HEK293 (cell line): ENCODE results near the gene CORO2B.
A peak's percentile ranks its signal among the peaks of the same experiment; 100 is the strongest.

Source experiments
- CTCF ChIA-PET: fragments of 350-600 bp; formaldehyde crosslinking; extraction: SDS; loops from one replicate; lab custom pipeline; 2021; ENCODE audit warnings: antibody characterized with exemption; lab: Yijun Ruan, JAX
- POLR2A ChIA-PET: fragments of 300-600 bp; formaldehyde crosslinking; extraction: SDS; loops from one replicate; lab custom pipeline; 2020; ENCODE audit warnings: antibody characterized with exemption, inconsistent platforms; lab: Yijun Ruan, JAX
- H3K27ac ChIP-seq: fragments of 200-500 bp; sonication (Bioruptor generic); 2 replicates; pipeline ENCODE4 v1.5.1; 2014; ENCODE audit warnings: low read depth, low read length, control low read depth, inconsistent platforms; ENCODE audit errors: extremely low read depth
- H3K36me3 ChIP-seq, 2 experiments: fragments of 200-500 bp in 1 of 2; sonication (Bioruptor generic) in 1 of 2; 1 replicate in 1 of 2; 2 replicates in 1 of 2; pipeline ENCODE4 v1.5.1; 2014 to 2017; ENCODE audit warnings: inconsistent platforms in 2 of 2, low read length in 2 of 2; ENCODE audit not compliant: control insufficient read depth in 2 of 2, insufficient read depth in 1 of 2
- H3K4me1 ChIP-seq: fragments of 200-500 bp; sonication (Bioruptor generic); 2 replicates; pipeline ENCODE4 v1.5.1; 2014; ENCODE audit warnings: mild to moderate bottlenecking, low read length, inconsistent platforms; ENCODE audit not compliant: control insufficient read depth, insufficient read depth
- H3K4me3 ChIP-seq: 2 replicates; pipeline ENCODE4 v1.5.1; 2011; ENCODE audit warnings: low read depth, mild to moderate bottlenecking, control low read depth, low read length, moderate library complexity
- H3K9me3 ChIP-seq: fragments of 200-500 bp; sonication (Bioruptor generic); 2 replicates; pipeline ENCODE4 v1.5.1; 2014; ENCODE audit warnings: low read depth, low read length, inconsistent platforms; ENCODE audit not compliant: control insufficient read depth, insufficient read depth
- EGR2 ChIP-seq: fragments of 450-650 bp; formaldehyde crosslinking; IDR thresholded peaks from 2 replicates; pipeline ENCODE4 v1.5.1; 2016; ENCODE audit warnings: low read depth, missing biosample characterization, missing genetic modification characterization
- GFI1B ChIP-seq: fragments of 450-650 bp; formaldehyde crosslinking; IDR thresholded peaks from 2 replicates; pipeline ENCODE4 v1.5.1; 2016; ENCODE audit warnings: missing biosample characterization, missing genetic modification characterization
- HOXD13 ChIP-seq: sonication (generic); formaldehyde crosslinking; IDR thresholded peaks from 2 replicates; pipeline ENCODE4 v1.8.0; 2022; ENCODE audit warnings: missing genetic modification reagents, borderline replicate concordance
- SCRT1 ChIP-seq: fragments of 450-650 bp; formaldehyde crosslinking; IDR thresholded peaks from 2 replicates; pipeline ENCODE4 v1.5.1; 2016; ENCODE audit warnings: missing biosample characterization, missing genetic modification characterization, borderline replicate concordance
- SCRT2 ChIP-seq: fragments of 450-650 bp; formaldehyde crosslinking; IDR thresholded peaks from 2 replicates; pipeline ENCODE4 v1.5.1; 2016; ENCODE audit warnings: missing biosample characterization, missing genetic modification characterization
- WT1 ChIP-seq: fragments of 450-650 bp; formaldehyde crosslinking; IDR thresholded peaks from 2 replicates; pipeline ENCODE4 v1.5.1; 2016; ENCODE audit warnings: missing biosample characterization, missing genetic modification characterization
- ZBTB7A ChIP-seq: fragments of 450-650 bp; formaldehyde crosslinking; IDR thresholded peaks from 2 replicates; pipeline ENCODE4 v1.5.1; 2016; ENCODE audit warnings: low read depth, missing biosample characterization, missing genetic modification characterization
- ZFHX2 ChIP-seq: fragments of 450-650 bp; formaldehyde crosslinking; conservative IDR thresholded peaks from 2 replicates; pipeline ENCODE4 v1.5.1; 2016; ENCODE audit warnings: missing biosample characterization, missing genetic modification characterization
- ZNF114 ChIP-seq: fragments of 450-650 bp; formaldehyde crosslinking; IDR thresholded peaks from 2 replicates; pipeline ENCODE4 v1.5.0; 2017; ENCODE audit warnings: missing biosample characterization, missing genetic modification characterization
- ZNF324 ChIP-seq: fragments of 450-650 bp; formaldehyde crosslinking; IDR thresholded peaks from 2 replicates; pipeline ENCODE4 v1.5.1; 2016; ENCODE audit warnings: missing biosample characterization, missing genetic modification characterization
- ZNF561 ChIP-seq: fragments of 450-650 bp; IDR thresholded peaks from 2 replicates; pipeline ENCODE4 v1.5.1; 2018; ENCODE audit warnings: missing biosample characterization, missing genetic modification characterization, borderline replicate concordance
- ZNF600 ChIP-seq: fragments of 450-650 bp; formaldehyde crosslinking; IDR thresholded peaks from 2 replicates; pipeline ENCODE4 v1.5.1; 2016; ENCODE audit warnings: missing biosample characterization, missing genetic modification characterization
- ZNF629 ChIP-seq: fragments of 450-650 bp; formaldehyde crosslinking; IDR thresholded peaks from 2 replicates; pipeline ENCODE4 v1.5.1; 2017; ENCODE audit warnings: missing biosample characterization, missing genetic modification characterization
- ZNF660 ChIP-seq: fragments of 450-650 bp; IDR thresholded peaks from 2 replicates; pipeline ENCODE4 v1.5.1; 2018; ENCODE audit warnings: missing biosample characterization, mild to moderate bottlenecking, missing genetic modification characterization
- ZNF791 ChIP-seq: fragments of 450-650 bp; formaldehyde crosslinking; IDR thresholded peaks from 2 replicates; pipeline ENCODE4 v1.5.1; 2016; ENCODE audit warnings: missing biosample characterization, missing genetic modification characterization
- ZNF837 ChIP-seq: fragments of 450-650 bp; formaldehyde crosslinking; IDR thresholded peaks from 2 replicates; pipeline ENCODE4 v1.5.1; 2016; ENCODE audit warnings: missing biosample characterization, missing genetic modification characterization
- TF ChIP-seq, protein P1 (sequence below): fragments of 450-650 bp; formaldehyde crosslinking; IDR thresholded peaks from 2 replicates; pipeline ENCODE4 v1.5.1; 2016; ENCODE audit warnings: missing biosample characterization, missing genetic modification characterization
- TF ChIP-seq, protein P2 (sequence below): fragments of 450-650 bp; formaldehyde crosslinking; conservative IDR thresholded peaks from 2 replicates; pipeline ENCODE4 v1.5.1; 2016; ENCODE audit warnings: low read depth, missing biosample characterization, missing genetic modification characterization
- TF ChIP-seq, protein P3 (sequence below): fragments of 450-650 bp; formaldehyde crosslinking; IDR thresholded peaks from 2 replicates; pipeline ENCODE4 v1.5.1; 2017; ENCODE audit warnings: missing biosample characterization, missing genetic modification characterization

CORO2B gene

DNA sequence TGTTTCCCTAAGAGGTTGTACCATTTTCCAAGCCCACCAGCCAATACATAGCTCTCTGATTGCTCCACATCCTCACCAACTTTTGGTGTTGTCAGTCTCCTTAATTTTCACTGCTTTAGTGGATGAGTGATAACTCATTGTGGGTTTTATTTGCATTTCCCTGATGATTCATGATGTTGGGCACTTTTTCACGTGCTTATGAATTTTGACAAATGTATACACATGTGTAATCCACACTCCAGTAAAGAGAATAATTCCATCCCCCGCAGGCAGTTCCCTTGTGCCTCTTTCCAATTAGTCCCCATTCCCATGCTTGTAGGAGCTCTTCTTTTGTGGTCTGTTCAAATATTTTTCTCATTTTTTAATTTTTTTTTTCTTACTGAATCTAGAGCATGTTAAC, 189.5 kb downstream of the CORO2B start (continued):
- TF ChIP-seq, protein P1, sequence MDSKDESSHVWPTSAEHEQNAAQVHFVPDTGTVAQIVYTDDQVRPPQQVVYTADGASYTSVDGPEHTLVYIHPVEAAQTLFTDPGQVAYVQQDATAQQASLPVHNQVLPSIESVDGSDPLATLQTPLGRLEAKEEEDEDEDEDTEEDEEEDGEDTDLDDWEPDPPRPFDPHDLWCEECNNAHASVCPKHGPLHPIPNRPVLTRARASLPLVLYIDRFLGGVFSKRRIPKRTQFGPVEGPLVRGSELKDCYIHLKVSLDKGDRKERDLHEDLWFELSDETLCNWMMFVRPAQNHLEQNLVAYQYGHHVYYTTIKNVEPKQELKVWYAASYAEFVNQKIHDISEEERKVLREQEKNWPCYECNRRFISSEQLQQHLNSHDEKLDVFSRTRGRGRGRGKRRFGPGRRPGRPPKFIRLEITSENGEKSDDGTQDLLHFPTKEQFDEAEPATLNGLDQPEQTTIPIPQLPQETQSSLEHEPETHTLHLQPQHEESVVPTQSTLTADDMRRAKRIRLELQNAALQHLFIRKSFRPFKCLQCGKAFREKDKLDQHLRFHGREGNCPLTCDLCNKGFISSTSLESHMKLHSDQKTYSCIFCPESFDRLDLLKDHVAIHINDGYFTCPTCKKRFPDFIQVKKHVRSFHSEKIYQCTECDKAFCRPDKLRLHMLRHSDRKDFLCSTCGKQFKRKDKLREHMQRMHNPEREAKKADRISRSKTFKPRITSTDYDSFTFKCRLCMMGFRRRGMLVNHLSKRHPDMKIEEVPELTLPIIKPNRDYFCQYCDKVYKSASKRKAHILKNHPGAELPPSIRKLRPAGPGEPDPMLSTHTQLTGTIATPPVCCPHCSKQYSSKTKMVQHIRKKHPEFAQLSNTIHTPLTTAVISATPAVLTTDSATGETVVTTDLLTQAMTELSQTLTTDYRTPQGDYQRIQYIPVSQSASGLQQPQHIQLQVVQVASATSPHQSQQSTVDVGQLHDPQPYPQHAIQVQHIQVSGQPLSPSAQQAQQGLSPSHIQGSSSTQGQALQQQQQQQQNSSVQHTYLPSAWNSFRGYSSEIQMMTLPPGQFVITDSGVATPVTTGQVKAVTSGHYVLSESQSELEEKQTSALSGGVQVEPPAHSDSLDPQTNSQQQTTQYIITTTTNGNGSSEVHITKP (tag by site-specific recombination) = peak; percentile 69
- TF ChIP-seq ZNF600 (0 out of 2 replicates have a peak, but pooled peaks have one; percentile 26), ZNF629 (tag by site-specific recombination) (peak; percentile 50; the same call in 1 of the 2 replicates), ZNF660 (tag by site-specific recombination) (0 out of 2 replicates have a peak, but pooled peaks have one; percentile 29), ZNF561 (tag by site-specific recombination) (no peak), ZNF324 (tag by site-specific recombination) (0 out of 2 replicates have a peak, but pooled peaks have one; percentile 39), WT1 (tag by site-specific recombination) (no peak), HOXD13 (CRISPR knock-in tag) (0 out of 2 replicates have a peak, but pooled peaks have one; percentile 10), ZBTB7A (tag by site-specific recombination) (no peak), GFI1B (no peak)
- TF ChIP-seq, protein P2, sequence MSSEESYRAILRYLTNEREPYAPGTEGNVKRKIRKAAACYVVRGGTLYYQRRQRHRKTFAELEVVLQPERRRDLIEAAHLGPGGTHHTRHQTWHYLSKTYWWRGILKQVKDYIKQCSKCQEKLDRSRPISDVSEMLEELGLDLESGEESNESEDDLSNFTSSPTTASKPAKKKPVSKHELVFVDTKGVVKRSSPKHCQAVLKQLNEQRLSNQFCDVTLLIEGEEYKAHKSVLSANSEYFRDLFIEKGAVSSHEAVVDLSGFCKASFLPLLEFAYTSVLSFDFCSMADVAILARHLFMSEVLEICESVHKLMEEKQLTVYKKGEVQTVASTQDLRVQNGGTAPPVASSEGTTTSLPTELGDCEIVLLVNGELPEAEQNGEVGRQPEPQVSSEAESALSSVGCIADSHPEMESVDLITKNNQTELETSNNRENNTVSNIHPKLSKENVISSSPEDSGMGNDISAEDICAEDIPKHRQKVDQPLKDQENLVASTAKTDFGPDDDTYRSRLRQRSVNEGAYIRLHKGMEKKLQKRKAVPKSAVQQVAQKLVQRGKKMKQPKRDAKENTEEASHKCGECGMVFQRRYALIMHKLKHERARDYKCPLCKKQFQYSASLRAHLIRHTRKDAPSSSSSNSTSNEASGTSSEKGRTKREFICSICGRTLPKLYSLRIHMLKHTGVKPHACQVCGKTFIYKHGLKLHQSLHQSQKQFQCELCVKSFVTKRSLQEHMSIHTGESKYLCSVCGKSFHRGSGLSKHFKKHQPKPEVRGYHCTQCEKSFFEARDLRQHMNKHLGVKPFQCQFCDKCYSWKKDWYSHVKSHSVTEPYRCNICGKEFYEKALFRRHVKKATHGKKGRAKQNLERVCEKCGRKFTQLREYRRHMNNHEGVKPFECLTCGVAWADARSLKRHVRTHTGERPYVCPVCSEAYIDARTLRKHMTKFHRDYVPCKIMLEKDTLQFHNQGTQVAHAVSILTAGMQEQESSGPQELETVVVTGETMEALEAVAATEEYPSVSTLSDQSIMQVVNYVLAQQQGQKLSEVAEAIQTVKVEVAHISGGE (tag by site-specific recombination) = no peak

- H3K36me3 ChIP-seq = no peaks in the 10 kb centered on the region; a peak in 1 of 3 replicates
- POLR2A ChIA-PET = no interaction called here
- peaks cover 5% of the 10 kb centered on the region for H3K4me1 ChIP-seq
- no peak overlapping the region for H3K27ac ChIP-seq
- no peak overlapping the region for H3K4me3 ChIP-seq
- H3K9me3 ChIP-seq = no peaks in the 10 kb centered on the region
- TF ChIP-seq EGR2 (tag by site-specific recombination) (peak; percentile 63; the same call in 1 of the 2 replicates), ZNF114 (no peak), ZNF837 (no peak), SCRT1 (tag by site-specific recombination) (peak; percentile 31; the same call in 1 of the 2 replicates), SCRT2 (tag by site-specific recombination) (peak; percentile 37; the same call in 1 of the 2 replicates), ZFHX2 (tag by site-specific recombination) (peak; percentile 73), ZNF791 (tag by site-specific recombination) (no peak)
- TF ChIP-seq, protein P3, sequence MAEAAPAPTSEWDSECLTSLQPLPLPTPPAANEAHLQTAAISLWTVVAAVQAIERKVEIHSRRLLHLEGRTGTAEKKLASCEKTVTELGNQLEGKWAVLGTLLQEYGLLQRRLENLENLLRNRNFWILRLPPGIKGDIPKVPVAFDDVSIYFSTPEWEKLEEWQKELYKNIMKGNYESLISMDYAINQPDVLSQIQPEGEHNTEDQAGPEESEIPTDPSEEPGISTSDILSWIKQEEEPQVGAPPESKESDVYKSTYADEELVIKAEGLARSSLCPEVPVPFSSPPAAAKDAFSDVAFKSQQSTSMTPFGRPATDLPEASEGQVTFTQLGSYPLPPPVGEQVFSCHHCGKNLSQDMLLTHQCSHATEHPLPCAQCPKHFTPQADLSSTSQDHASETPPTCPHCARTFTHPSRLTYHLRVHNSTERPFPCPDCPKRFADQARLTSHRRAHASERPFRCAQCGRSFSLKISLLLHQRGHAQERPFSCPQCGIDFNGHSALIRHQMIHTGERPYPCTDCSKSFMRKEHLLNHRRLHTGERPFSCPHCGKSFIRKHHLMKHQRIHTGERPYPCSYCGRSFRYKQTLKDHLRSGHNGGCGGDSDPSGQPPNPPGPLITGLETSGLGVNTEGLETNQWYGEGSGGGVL (tag by site-specific recombination) = no peak
- CTCF ChIA-PET = interaction anchor here (0.7 to 2.0 kb wide), 4 partner anchors 15 to 1110 kb away, joined by 3 to 5 read pairs (median 4); no protein-coding TSS in a partner anchor
Measured at GRCh38 chr15:68769702-68770101, 190.9 kb downstream of the CORO2B start.
